Measurements from ENCODE around the gene FOXL1.

The FOXL1 gene

GRCh38 chr16:86609661-86610060 lies 31.3 kb downstream of the FOXL1 start:
- no peaks in the 10 kb centered on the region for H3K79me2 ChIP-seq (ENCODE audit: control insufficient read depth, insufficient read depth, low read length, unreplicated experiment)
- H2AFZ ChIP-seq (ENCODE audit: low read length, unreplicated experiment): peak overlapping the region; percentile 88
- H3K4me1 ChIP-seq (ENCODE audit: control insufficient read depth, insufficient read depth, low read length, unreplicated experiment): peaks cover 33% of the 10 kb centered on the region
- no peaks in the 10 kb centered on the region for H3K36me3 ChIP-seq (ENCODE audit: insufficient read depth, low read length)
- H3K27ac ChIP-seq (ENCODE audit: low read depth, low read length): peak overlapping the region; percentile 76
- peak overlapping the region; percentile 21; the same call in 1 of the 2 replicates for H3K4me3 ChIP-seq (ENCODE audit: low read depth, low read length)
- no peaks in the 10 kb centered on the region for H3K27me3 ChIP-seq (ENCODE audit: insufficient read depth, low read length)

GRCh38 chr16:86610779-86611524 lies 32.6 kb downstream of the FOXL1 start:
- H3K4me3 ChIP-seq (ENCODE audit: low read depth, low read length): no peak overlapping the region
- no peaks in the 10 kb centered on the region for H3K36me3 ChIP-seq (ENCODE audit: insufficient read depth, low read length)
- H2AFZ ChIP-seq (ENCODE audit: low read length, unreplicated experiment): no peak overlapping the region
- peaks cover 33% of the 10 kb centered on the region for H3K4me1 ChIP-seq (ENCODE audit: control insufficient read depth, insufficient read depth, low read length, unreplicated experiment)
- peak overlapping the region; percentile 4; the same call in 1 of the 2 replicates for H3K27ac ChIP-seq (ENCODE audit: low read depth, low read length)
- H3K27me3 ChIP-seq (ENCODE audit: insufficient read depth, low read length): no peaks in the 10 kb centered on the region
- no peaks in the 10 kb centered on the region for H3K79me2 ChIP-seq (ENCODE audit: control insufficient read depth, insufficient read depth, low read length, unreplicated experiment)

- H3K27me3 ChIP-seq (ENCODE audit: insufficient read depth, low read length): no peaks in the 10 kb centered on the region
These were observed 33.1 kb downstream of the FOXL1 start for GRCh38 chr16:86611525-86611855.

GRCh38 chr16:86611941-86612340 lies 33.6 kb downstream of the FOXL1 start:
- Histone ChIP-seq H3K4me3 (ENCODE audit: low read depth, low read length) (no peak overlapping the region), H3K36me3 (ENCODE audit: insufficient read depth, low read length) (no peaks in the 10 kb centered on the region), H3K27ac (ENCODE audit: low read depth, low read length) (peak overlapping the region; percentile 4; the same call in 1 of the 2 replicates), H3K27me3 (ENCODE audit: insufficient read depth, low read length) (no peaks in the 10 kb centered on the region), H2AFZ (ENCODE audit: low read length, unreplicated experiment) (no peak overlapping the region), H3K79me2 (ENCODE audit: control insufficient read depth, insufficient read depth, low read length, unreplicated experiment) (no peaks in the 10 kb centered on the region), H3K4me1 (ENCODE audit: control insufficient read depth, insufficient read depth, low read length, unreplicated experiment) (peaks cover 33% of the 10 kb centered on the region)

More at GRCh38 chr16:86611525-86611855, 33.1 kb downstream of the FOXL1 start:
- no peak overlapping the region for H2AFZ ChIP-seq (ENCODE audit: low read length, unreplicated experiment)
- H3K79me2 ChIP-seq (ENCODE audit: control insufficient read depth, insufficient read depth, low read length, unreplicated experiment): no peaks in the 10 kb centered on the region
- no peaks in the 10 kb centered on the region for H3K36me3 ChIP-seq (ENCODE audit: insufficient read depth, low read length)
- H3K4me3 ChIP-seq (ENCODE audit: low read depth, low read length): no peak overlapping the region
- peak overlapping the region; percentile 4; the same call in 1 of the 2 replicates for H3K27ac ChIP-seq (ENCODE audit: low read depth, low read length)
- peaks cover 33% of the 10 kb centered on the region for H3K4me1 ChIP-seq (ENCODE audit: control insufficient read depth, insufficient read depth, low read length, unreplicated experiment)

- H3K4me1 ChIP-seq (ENCODE audit: control insufficient read depth, insufficient read depth, low read length, unreplicated experiment): peaks cover 28% of the 10 kb centered on the region
- H3K27ac ChIP-seq (ENCODE audit: low read depth, low read length): no peak overlapping the region
- no peak overlapping the region for H2AFZ ChIP-seq (ENCODE audit: low read length, unreplicated experiment)
- no peak overlapping the region for H3K4me3 ChIP-seq (ENCODE audit: low read depth, low read length)
- no peaks in the 10 kb centered on the region for H3K79me2 ChIP-seq (ENCODE audit: control insufficient read depth, insufficient read depth, low read length, unreplicated experiment)
- H3K27me3 ChIP-seq (ENCODE audit: insufficient read depth, low read length): no peaks in the 10 kb centered on the region
- no peaks in the 10 kb centered on the region for H3K36me3 ChIP-seq (ENCODE audit: insufficient read depth, low read length)
These were observed 36.4 kb downstream of the FOXL1 start for GRCh38 chr16:86614699-86615098.

- Histone ChIP-seq H3K4me1 (ENCODE audit: control insufficient read depth, insufficient read depth, low read length, unreplicated experiment) (peaks cover 17% of the 10 kb centered on the region), H3K27me3 (ENCODE audit: insufficient read depth, low read length) (no peaks in the 10 kb centered on the region), H2AFZ (ENCODE audit: low read length, unreplicated experiment) (no peak overlapping the region), H3K36me3 (ENCODE audit: insufficient read depth, low read length) (no peaks in the 10 kb centered on the region), H3K4me3 (ENCODE audit: low read depth, low read length) (no peak overlapping the region), H3K79me2 (ENCODE audit: control insufficient read depth, insufficient read depth, low read length, unreplicated experiment) (no peaks in the 10 kb centered on the region), H3K27ac (ENCODE audit: low read depth, low read length) (no peak overlapping the region)
These were observed 38.6 kb downstream of the FOXL1 start for GRCh38 chr16:86616906-86617305.

GRCh38 chr16:86618431-86619238 lies 40.3 kb downstream of the FOXL1 start:
- Histone ChIP-seq H2AFZ (ENCODE audit: low read length, unreplicated experiment) (peak overlapping the region; percentile 96), H3K4me3 (ENCODE audit: low read depth, low read length) (peak overlapping the region; percentile 80), H3K4me1 (ENCODE audit: control insufficient read depth, insufficient read depth, low read length, unreplicated experiment) (peaks cover 12% of the 10 kb centered on the region), H3K79me2 (ENCODE audit: control insufficient read depth, insufficient read depth, low read length, unreplicated experiment) (no peaks in the 10 kb centered on the region), H3K36me3 (ENCODE audit: insufficient read depth, low read length) (no peaks in the 10 kb centered on the region), H3K27ac (ENCODE audit: low read depth, low read length) (peak overlapping the region; percentile 64), H3K27me3 (ENCODE audit: insufficient read depth, low read length) (no peaks in the 10 kb centered on the region)

- Histone ChIP-seq H3K4me3 (ENCODE audit: low read depth, low read length) (peak overlapping the region; percentile 80), H3K27me3 (ENCODE audit: insufficient read depth, low read length) (no peaks in the 10 kb centered on the region), H3K36me3 (ENCODE audit: insufficient read depth, low read length) (no peaks in the 10 kb centered on the region), H3K4me1 (ENCODE audit: control insufficient read depth, insufficient read depth, low read length, unreplicated experiment) (peaks cover 12% of the 10 kb centered on the region), H3K27ac (ENCODE audit: low read depth, low read length) (peak overlapping the region; percentile 64), H3K79me2 (ENCODE audit: control insufficient read depth, insufficient read depth, low read length, unreplicated experiment) (no peaks in the 10 kb centered on the region), H2AFZ (ENCODE audit: low read length, unreplicated experiment) (peak overlapping the region; percentile 96)
These were observed 41.0 kb downstream of the FOXL1 start for GRCh38 chr16:86619239-86619794.

- Histone ChIP-seq H3K4me3 (ENCODE audit: low read depth, low read length) (no peak overlapping the region), H3K79me2 (ENCODE audit: control insufficient read depth, insufficient read depth, low read length, unreplicated experiment) (no peaks in the 10 kb centered on the region), H3K36me3 (ENCODE audit: insufficient read depth, low read length) (no peaks in the 10 kb centered on the region)
These were observed 41.8 kb downstream of the FOXL1 start for GRCh38 chr16:86620184-86620583.

GRCh38 chr16:86621966-86622365 lies 43.6 kb downstream of the FOXL1 start:
- Histone ChIP-seq H2AFZ (ENCODE audit: low read length, unreplicated experiment) (no peak overlapping the region), H3K27ac (ENCODE audit: low read depth, low read length) (no peak overlapping the region), H3K4me1 (ENCODE audit: control insufficient read depth, insufficient read depth, low read length, unreplicated experiment) (peaks cover 12% of the 10 kb centered on the region), H3K79me2 (ENCODE audit: control insufficient read depth, insufficient read depth, low read length, unreplicated experiment) (no peaks in the 10 kb centered on the region), H3K36me3 (ENCODE audit: insufficient read depth, low read length) (no peaks in the 10 kb centered on the region), H3K4me3 (ENCODE audit: low read depth, low read length) (no peak overlapping the region), H3K27me3 (ENCODE audit: insufficient read depth, low read length) (no peaks in the 10 kb centered on the region)

More at GRCh38 chr16:86620184-86620583, 41.8 kb downstream of the FOXL1 start:
- Histone ChIP-seq H3K27ac (ENCODE audit: low read depth, low read length) (no peak overlapping the region), H3K27me3 (ENCODE audit: insufficient read depth, low read length) (no peaks in the 10 kb centered on the region), H3K4me1 (ENCODE audit: control insufficient read depth, insufficient read depth, low read length, unreplicated experiment) (peaks cover 12% of the 10 kb centered on the region), H2AFZ (ENCODE audit: low read length, unreplicated experiment) (no peak overlapping the region)

Data from ACC112 (cell line).